Measurements from ENCODE around the gene MAD1L1. TPM values are rescaled to one million over a fixed set of nuclear protein-coding genes. Genes with fewer than 3 reads are reported as not detected.

MAD1L1 gene
- total and polyA plus RNA-seq, 2 of the 4 experiments (the other 2 are of a cell fraction): 29.0 to 40.9 TPM

DNA sequence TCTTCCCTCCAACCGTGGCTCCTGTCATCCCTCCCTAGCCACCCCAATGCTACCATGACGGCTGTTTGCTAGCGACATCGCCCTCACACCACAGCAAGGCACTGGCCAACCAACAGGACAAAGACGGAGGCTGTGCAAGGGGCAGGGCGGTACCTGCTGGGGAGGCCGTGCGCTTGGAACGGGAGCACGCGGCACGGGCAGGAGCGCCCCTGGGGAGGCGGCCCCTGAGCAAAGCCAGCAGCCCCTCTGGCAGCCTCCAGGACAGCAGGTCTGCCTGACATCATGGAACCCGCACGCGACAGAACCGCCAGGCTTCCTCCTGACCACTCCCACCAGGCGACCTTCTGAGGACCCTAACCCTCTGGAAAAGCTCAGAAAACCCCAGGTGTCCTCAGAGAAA lies 12.7 kb downstream of the MAD1L1 start:
- DNase-seq (no peak), ATAC-seq (ENCODE audit: low read depth) (no peak)
- Histone ChIP-seq H2BK5ac (ENCODE audit: low read depth, low read length, poor library complexity, severe bottlenecking) (no peak overlapping the region), H3K36me3 (ENCODE audit: control insufficient read depth, insufficient read depth, low read length) (peaks cover 60% of the 10 kb centered on the region), H3K56ac (ENCODE audit: extremely low read depth, insufficient read depth, low read length) (no peak overlapping the region), H3K4ac (ENCODE audit: low read depth, low read length) (no peak overlapping the region), H4K8ac (ENCODE audit: low read depth in 2 of 2, low read length in 2 of 2) (no peak overlapping the region), H4K5ac (ENCODE audit: low read depth, low read length) (no peak overlapping the region), H3K18ac (ENCODE audit: low read depth, low read length) (no peak overlapping the region), H3K9me3 (ENCODE audit: control insufficient read depth, insufficient read depth, low read length) (no peaks in the 10 kb centered on the region), H2BK15ac (ENCODE audit: low read depth, low read length) (no peak overlapping the region), H3K14ac (replicated peaks; ENCODE audit: low read depth, low read length) (no peak overlapping the region), H2BK20ac (ENCODE audit: low read depth, low read length) (no peak overlapping the region), H3K4me2 (ENCODE audit: low read depth, low read length) (no peak overlapping the region), H3K9me1 (ENCODE audit: insufficient read depth, low read length) (no peaks in the 10 kb centered on the region; the same call in 1 of the 2 replicates), H2BK120ac (ENCODE audit: low read depth, low read length) (no peak overlapping the region), H4K91ac (ENCODE audit: insufficient read depth, low read depth, low read length) (no peak overlapping the region), H3K79me1 (ENCODE audit: low read depth in 1 of 2, low read length in 2 of 2) (peaks cover 7 to 11% of the 10 kb centered on the region in 2 experiments; a peak in 2 of 4 replicates), H3K23ac (ENCODE audit: low read depth, low read length) (no peak overlapping the region), H3K4me3 (ENCODE audit: insufficient read depth, low read depth, low read length) (no peak overlapping the region), H2AK5ac (ENCODE audit: low read depth, low read length) (no peak overlapping the region), H4K20me1 (ENCODE audit: insufficient read depth, low read length) (peaks cover 3% of the 10 kb centered on the region), H2AFZ (replicated peaks; ENCODE audit: low read length, poor library complexity) (peak overlapping the region; percentile 49), H3K9ac (ENCODE audit: low read depth, low read length) (no peak overlapping the region), H3K4me1 (ENCODE audit: control insufficient read depth, insufficient read depth, low read length) (no peaks in the 10 kb centered on the region), H2AK9ac (replicated peaks; ENCODE audit: low read depth, low read length, poor library complexity) (no peak overlapping the region), H3K27ac (ENCODE audit: insufficient read depth, low read length) (no peak overlapping the region), H3K27me3 (ENCODE audit: control insufficient read depth, insufficient read depth, low read length) (no peaks in the 10 kb centered on the region)
- intact Hi-C loops (cut with micrococcal nuclease): no loop called here
- TF ChIP-seq BHLHE40 (IDR thresholded peaks at IDR 0.05; ENCODE audit: low read depth, low read length) (no peak), RCOR1 (IDR thresholded peaks at IDR 0.05; ENCODE audit: insufficient replicate concordance, low read length) (no peak), MAZ (IDR thresholded peaks at IDR 0.05; ENCODE audit: borderline replicate concordance, low read depth, low read length) (no peak), POLR2A (IDR thresholded peaks at IDR 0.05; ENCODE audit: low read depth, low read length) (no peak), CHD1 (IDR thresholded peaks at IDR 0.05; ENCODE audit: low read depth, low read length) (no peak), MAFK (IDR thresholded peaks at IDR 0.05; ENCODE audit: low read depth, low read length) (no peak), FOS (IDR thresholded peaks at IDR 0.05; ENCODE audit: low read depth, low read length) (no peak), CEBPB (IDR thresholded peaks at IDR 0.05; ENCODE audit: low read depth, low read length) (no peak), RAD21 (IDR thresholded peaks at IDR 0.05; ENCODE audit: low read length) (no peak), SMC3 (IDR thresholded peaks at IDR 0.05; ENCODE audit: low read depth, low read length) (no peak), RFX5 (IDR thresholded peaks at IDR 0.05; ENCODE audit: low read depth, low read length) (no peak), MXI1 (IDR thresholded peaks at IDR 0.05; ENCODE audit: borderline replicate concordance, low read depth, low read length) (no peak), NFE2L2 (IDR thresholded peaks at IDR 0.05; ENCODE audit: low read depth, low read length) (no peak)
- TF ChIP-seq, protein P1, sequence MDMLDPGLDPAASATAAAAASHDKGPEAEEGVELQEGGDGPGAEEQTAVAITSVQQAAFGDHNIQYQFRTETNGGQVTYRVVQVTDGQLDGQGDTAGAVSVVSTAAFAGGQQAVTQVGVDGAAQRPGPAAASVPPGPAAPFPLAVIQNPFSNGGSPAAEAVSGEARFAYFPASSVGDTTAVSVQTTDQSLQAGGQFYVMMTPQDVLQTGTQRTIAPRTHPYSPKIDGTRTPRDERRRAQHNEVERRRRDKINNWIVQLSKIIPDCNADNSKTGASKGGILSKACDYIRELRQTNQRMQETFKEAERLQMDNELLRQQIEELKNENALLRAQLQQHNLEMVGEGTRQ (IDR thresholded peaks at IDR 0.05; ENCODE audit: low read depth, low read length): no peak
- TF ChIP-seq, protein P2, sequence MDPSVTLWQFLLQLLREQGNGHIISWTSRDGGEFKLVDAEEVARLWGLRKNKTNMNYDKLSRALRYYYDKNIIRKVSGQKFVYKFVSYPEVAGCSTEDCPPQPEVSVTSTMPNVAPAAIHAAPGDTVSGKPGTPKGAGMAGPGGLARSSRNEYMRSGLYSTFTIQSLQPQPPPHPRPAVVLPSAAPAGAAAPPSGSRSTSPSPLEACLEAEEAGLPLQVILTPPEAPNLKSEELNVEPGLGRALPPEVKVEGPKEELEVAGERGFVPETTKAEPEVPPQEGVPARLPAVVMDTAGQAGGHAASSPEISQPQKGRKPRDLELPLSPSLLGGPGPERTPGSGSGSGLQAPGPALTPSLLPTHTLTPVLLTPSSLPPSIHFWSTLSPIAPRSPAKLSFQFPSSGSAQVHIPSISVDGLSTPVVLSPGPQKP (IDR thresholded peaks at IDR 0.05; ENCODE audit: borderline replicate concordance, low read depth, low read length): no peak
- TF ChIP-seq, protein P3, sequence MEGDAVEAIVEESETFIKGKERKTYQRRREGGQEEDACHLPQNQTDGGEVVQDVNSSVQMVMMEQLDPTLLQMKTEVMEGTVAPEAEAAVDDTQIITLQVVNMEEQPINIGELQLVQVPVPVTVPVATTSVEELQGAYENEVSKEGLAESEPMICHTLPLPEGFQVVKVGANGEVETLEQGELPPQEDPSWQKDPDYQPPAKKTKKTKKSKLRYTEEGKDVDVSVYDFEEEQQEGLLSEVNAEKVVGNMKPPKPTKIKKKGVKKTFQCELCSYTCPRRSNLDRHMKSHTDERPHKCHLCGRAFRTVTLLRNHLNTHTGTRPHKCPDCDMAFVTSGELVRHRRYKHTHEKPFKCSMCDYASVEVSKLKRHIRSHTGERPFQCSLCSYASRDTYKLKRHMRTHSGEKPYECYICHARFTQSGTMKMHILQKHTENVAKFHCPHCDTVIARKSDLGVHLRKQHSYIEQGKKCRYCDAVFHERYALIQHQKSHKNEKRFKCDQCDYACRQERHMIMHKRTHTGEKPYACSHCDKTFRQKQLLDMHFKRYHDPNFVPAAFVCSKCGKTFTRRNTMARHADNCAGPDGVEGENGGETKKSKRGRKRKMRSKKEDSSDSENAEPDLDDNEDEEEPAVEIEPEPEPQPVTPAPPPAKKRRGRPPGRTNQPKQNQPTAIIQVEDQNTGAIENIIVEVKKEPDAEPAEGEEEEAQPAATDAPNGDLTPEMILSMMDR (conservative IDR thresholded peaks at IDR 0.05; ENCODE audit: low read depth, low read length): no peak
- WGBS, 2 experiments (ENCODE audit: extremely low coverage in 2 of 2, insufficient read length in 1 of 2): 88% methylated on average over 6 of the region's 19 CpGs; no CpG with 5 or more reads in 1 of the 2 experiments
- POLR2A ChIA-PET (ENCODE audit: unreplicated experiment): no interaction called here
- CTCF ChIA-PET: no interaction called here
- in situ Hi-C loops (cut with MboI; ENCODE audit: low sequenced_read_pairs): no loop called here
- dilution Hi-C loops (cut with HindIII; ENCODE audit: low sequenced_read_pairs, unreplicated experiment): no loop called here
- BruUV-seq (replicated peaks): no TSS peak
